CD4-positive, CD25-positive, alpha-beta regulatory T cell (primary cell): ENCODE data around the gene NECAB2. TPM values are rescaled to one million over a fixed set of nuclear protein-coding genes. Genes with fewer than 3 reads are reported as not detected.

ENCODE experiments used
- ATAC-seq, 2 donors: fragments of 150-1000 bp; cut with Tn5 transposase; one replicate each; pipeline ENCODE4 v1.10.0; 2021; ENCODE audit warnings: low read depth in 2 of 2, moderate number of reproducible peaks in 2 of 2, moderate library complexity in 1 of 2
- DNase-seq, 3 donors: peaks; one replicate each; pipeline versions ENCODE4 v3.0.0 to v3.0.0-alpha.2; 2012 to 2022; ENCODE audit warnings: mixed read lengths in 1 of 3
- H3K27ac ChIP-seq: one replicate; pipeline ENCODE4 v1.7.0; 2013; ENCODE audit warnings: mild to moderate bottlenecking, low read length; ENCODE audit not compliant: insufficient read depth, poor library complexity, severe bottlenecking
- H3K27me3 ChIP-seq: one replicate; pipeline ENCODE4 v1.7.0; 2013; ENCODE audit warnings: low read length; ENCODE audit not compliant: control insufficient read depth, insufficient read depth
- H3K36me3 ChIP-seq: one replicate; pipeline ENCODE4 v1.7.0; 2013; ENCODE audit warnings: mild to moderate bottlenecking, low read length, moderate library complexity; ENCODE audit not compliant: control insufficient read depth, insufficient read depth
- H3K4me1 ChIP-seq: 2 replicates; pipeline ENCODE4 v1.7.0; 2013; ENCODE audit warnings: mild to moderate bottlenecking, low read length; ENCODE audit not compliant: insufficient read depth, control insufficient read depth, poor library complexity, severe bottlenecking
- H3K4me3 ChIP-seq: one replicate; pipeline ENCODE4 v1.7.0; 2013; ENCODE audit warnings: low read depth, mild to moderate bottlenecking, low read length, moderate library complexity
- H3K9me3 ChIP-seq, 2 experiments: 1 replicate in 1 of 2; 2 replicates in 1 of 2; pipeline ENCODE4 v1.7.0; 2013; ENCODE audit warnings: low read length in 2 of 2, mild to moderate bottlenecking in 1 of 2, moderate library complexity in 1 of 2; ENCODE audit not compliant: control insufficient read depth in 2 of 2
- H3K27ac Mint-ChIP-seq, 3 donors: one replicate each; pipeline ENCODE4 v1.8.0; 2020 to 2022; ENCODE audit warnings: mild to moderate bottlenecking in 3 of 3, mixed read lengths in 3 of 3, moderate library complexity in 2 of 3
- H3K27me3 Mint-ChIP-seq: one replicate; pipeline ENCODE4 v1.8.0; 2022; ENCODE audit warnings: mild to moderate bottlenecking, mixed read lengths
- H3K36me3 Mint-ChIP-seq: one replicate; pipeline ENCODE4 v1.8.0; 2020; ENCODE audit warnings: mixed read lengths
- H3K4me1 Mint-ChIP-seq, 4 donors: one replicate each; pipeline ENCODE4 v1.8.0; 2020 to 2022; ENCODE audit warnings: mixed read lengths in 4 of 4, mild to moderate bottlenecking in 1 of 4
- H3K4me3 Mint-ChIP-seq, 4 donors: one replicate each; pipeline ENCODE4 v1.8.0; 2020 to 2022; ENCODE audit warnings: mild to moderate bottlenecking in 4 of 4, mixed read lengths in 4 of 4, moderate library complexity in 3 of 4
- H3K9me3 Mint-ChIP-seq, 7 donors: one replicate each; pipeline ENCODE4 v1.8.0; 2020 to 2022; ENCODE audit warnings: mixed read lengths in 7 of 7, mild to moderate bottlenecking in 3 of 7, moderate library complexity in 2 of 7
- polyA plus RNA-seq, 4 donors: library from polyadenylated mRNA; unstranded; fragments of 300-500 nt; fragmentation: Illumina TruSeq; gene quantifications; one replicate each; pipeline ENCODE4 v1.2.3, GENCODE V29; 2021
- total RNA-seq: library from RNA; stranded (reverse); gene quantifications from one replicate; pipeline ENCODE4 v1.2.3, GENCODE V29; 2022

Gene NECAB2
- total and polyA plus RNA-seq, 5 donors from 2014 or later, result not detected

GRCh38 chr16:83926726-83927397, 41.2 kb upstream of the NECAB2 start:
- no peak overlapping the region for H3K4me3 ChIP-seq
- DNase-seq (peak; percentile 24 to 34 (median 34)), ATAC-seq (peak; percentile 44 to 62)
- no peak overlapping the region for H3K27ac Mint-ChIP-seq
- no peaks in the 10 kb centered on the region for H3K36me3 Mint-ChIP-seq
- H3K27me3 Mint-ChIP-seq, result no peaks in the 10 kb centered on the region
- no peaks in the 10 kb centered on the region for H3K9me3 Mint-ChIP-seq
- H3K27me3 ChIP-seq, result no peaks in the 10 kb centered on the region
- no peaks in the 10 kb centered on the region for H3K4me1 ChIP-seq
- no peak overlapping the region for H3K4me3 Mint-ChIP-seq
- peaks cover 0 to 2% (median 0%) of the 10 kb centered on the region in 4 donors for H3K4me1 Mint-ChIP-seq
- H3K9me3 ChIP-seq, result no peaks in the 10 kb centered on the region
- H3K36me3 ChIP-seq, result no peaks in the 10 kb centered on the region
- H3K27ac ChIP-seq, result no peak overlapping the region

- no peak overlapping the region for H3K4me3 ChIP-seq
- DNase-seq, result no peak
Observed at GRCh38 chr16:83928341-83929055, 39.5 kb upstream of the NECAB2 start.

GRCh38 chr16:83929811-83930555, 38.1 kb upstream of the NECAB2 start:
- DNase-seq (no peak), ATAC-seq (no peak)
- no peak overlapping the region for H3K4me3 Mint-ChIP-seq
- Histone ChIP-seq H3K4me1 (no peaks in the 10 kb centered on the region), H3K27ac (no peak overlapping the region), H3K27me3 (no peaks in the 10 kb centered on the region), H3K36me3 (no peaks in the 10 kb centered on the region), H3K4me3 (no peak overlapping the region), H3K9me3 (no peaks in the 10 kb centered on the region)
- no peaks in the 10 kb centered on the region for H3K27me3 Mint-ChIP-seq
- H3K9me3 Mint-ChIP-seq, result no peaks in the 10 kb centered on the region
- H3K27ac Mint-ChIP-seq, result no peak overlapping the region
- no peaks in the 10 kb centered on the region for H3K36me3 Mint-ChIP-seq
- peaks cover 0 to 3% (median 1%) of the 10 kb centered on the region in 4 donors for H3K4me1 Mint-ChIP-seq

More at GRCh38 chr16:83928341-83929055, 39.5 kb upstream of the NECAB2 start:
- Histone ChIP-seq H3K27ac (no peak overlapping the region), H3K9me3 (no peaks in the 10 kb centered on the region), H3K27me3 (no peaks in the 10 kb centered on the region), H3K4me1 (no peaks in the 10 kb centered on the region), H3K36me3 (no peaks in the 10 kb centered on the region)
- Mint-ChIP-seq H3K27me3 (no peaks in the 10 kb centered on the region), H3K9me3 (no peaks in the 10 kb centered on the region), H3K4me3 (no peak overlapping the region), H3K36me3 (no peaks in the 10 kb centered on the region), H3K27ac (no peak overlapping the region), H3K4me1 (peaks cover 0 to 2% (median 0%) of the 10 kb centered on the region in 4 donors)
- no peak for ATAC-seq

DNA sequence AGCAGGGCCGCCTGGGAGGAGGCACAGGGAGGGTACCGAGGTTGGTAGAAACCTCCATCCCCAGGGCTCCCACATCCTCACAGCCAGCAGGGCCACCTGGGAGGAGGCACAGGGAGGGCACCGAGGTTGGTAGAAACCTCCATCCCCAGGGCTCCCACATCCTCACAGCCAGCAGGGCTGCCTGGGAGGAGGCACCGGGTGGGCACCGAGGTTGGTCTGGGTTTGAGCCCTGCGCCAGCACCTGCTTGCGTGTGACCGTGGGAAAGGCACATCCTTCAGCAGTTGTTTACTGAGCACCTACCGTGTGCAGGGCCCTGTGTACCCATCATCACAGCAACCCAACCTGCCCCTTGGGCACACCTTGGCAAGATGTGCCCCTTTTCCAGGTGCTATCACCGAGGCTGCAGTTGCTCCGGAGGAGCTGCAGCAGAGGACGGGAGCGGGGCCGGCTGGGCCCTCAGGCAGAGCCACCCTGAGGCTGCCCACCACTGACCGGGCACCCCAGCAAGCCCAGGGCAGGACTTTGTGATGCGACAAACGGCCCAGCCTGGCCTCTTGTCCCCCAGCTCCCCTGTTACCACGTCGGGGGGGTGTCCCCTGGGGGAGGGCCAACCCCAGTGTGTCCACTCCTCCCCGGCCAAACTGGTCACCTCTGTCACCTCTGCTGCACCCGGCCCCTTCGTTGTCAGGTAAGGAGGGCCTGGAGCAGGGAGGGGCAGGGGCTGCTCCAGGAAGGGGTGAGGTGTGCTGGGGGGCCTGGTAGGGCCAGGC, 37.1 kb upstream of the NECAB2 start:
- Mint-ChIP-seq H3K27ac (no peak overlapping the region), H3K4me3 (no peak overlapping the region), H3K36me3 (no peaks in the 10 kb centered on the region), H3K4me1 (peaks cover 0 to 5% (median 0%) of the 10 kb centered on the region in 4 donors), H3K9me3 (peaks cover 0 to 3% (median 0%) of the 10 kb centered on the region in 7 donors), H3K27me3 (no peaks in the 10 kb centered on the region)
- ATAC-seq (no peak), DNase-seq (no peak)
- Histone ChIP-seq H3K4me1 (no peaks in the 10 kb centered on the region), H3K4me3 (no peak overlapping the region), H3K36me3 (no peaks in the 10 kb centered on the region), H3K27ac (no peak overlapping the region), H3K27me3 (no peaks in the 10 kb centered on the region), H3K9me3 (no peaks in the 10 kb centered on the region)

DNA sequence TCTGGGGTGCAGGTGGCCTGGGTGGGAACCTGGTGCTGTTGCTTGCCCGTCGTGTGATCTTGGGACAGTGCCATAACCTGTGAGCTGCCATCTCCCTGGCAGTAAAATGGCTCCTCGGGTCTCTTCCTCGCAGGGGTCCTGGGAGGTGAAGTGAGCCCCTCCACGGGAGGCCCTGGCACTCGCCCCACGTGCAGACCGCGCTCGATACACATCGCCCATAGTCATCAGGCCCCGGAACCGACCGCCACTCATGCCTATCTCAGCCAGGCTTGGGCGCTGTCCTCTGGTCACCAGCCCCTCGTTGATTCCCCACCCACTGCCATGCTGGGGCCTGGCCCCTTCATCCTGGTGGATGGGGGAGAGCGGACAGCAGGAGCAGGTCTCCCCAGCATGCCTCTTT, 36.5 kb upstream of the NECAB2 start:
- H3K4me1 Mint-ChIP-seq, result peaks cover 0 to 5% (median 0%) of the 10 kb centered on the region in 4 donors
- H3K36me3 Mint-ChIP-seq, result no peaks in the 10 kb centered on the region
- no peaks in the 10 kb centered on the region for H3K9me3 ChIP-seq
- no peak overlapping the region for H3K27ac Mint-ChIP-seq
- no peaks in the 10 kb centered on the region for H3K36me3 ChIP-seq
- peaks cover 0 to 3% (median 0%) of the 10 kb centered on the region in 7 donors for H3K9me3 Mint-ChIP-seq
- H3K27ac ChIP-seq, result no peak overlapping the region
- H3K27me3 ChIP-seq, result no peaks in the 10 kb centered on the region
- no peak for ATAC-seq
- no peak overlapping the region for H3K4me3 Mint-ChIP-seq
- no peaks in the 10 kb centered on the region for H3K4me1 ChIP-seq
- no peak overlapping the region for H3K4me3 ChIP-seq
- no peaks in the 10 kb centered on the region for H3K27me3 Mint-ChIP-seq
- no peak for DNase-seq

- Histone ChIP-seq H3K27me3 (no peaks in the 10 kb centered on the region), H3K4me1 (no peaks in the 10 kb centered on the region), H3K36me3 (no peaks in the 10 kb centered on the region), H3K27ac (no peak overlapping the region), H3K4me3 (no peak overlapping the region), H3K9me3 (no peaks in the 10 kb centered on the region)
- Mint-ChIP-seq H3K27ac (no peak overlapping the region), H3K4me1 (peaks cover 0 to 5% (median 0%) of the 10 kb centered on the region in 4 donors), H3K9me3 (peaks cover 0 to 3% (median 0%) of the 10 kb centered on the region in 7 donors), H3K36me3 (no peaks in the 10 kb centered on the region), H3K27me3 (no peaks in the 10 kb centered on the region), H3K4me3 (no peak overlapping the region)
- ATAC-seq (no peak), DNase-seq (no peak)
Observed at GRCh38 chr16:83932304-83932703, 35.7 kb upstream of the NECAB2 start.

DNA sequence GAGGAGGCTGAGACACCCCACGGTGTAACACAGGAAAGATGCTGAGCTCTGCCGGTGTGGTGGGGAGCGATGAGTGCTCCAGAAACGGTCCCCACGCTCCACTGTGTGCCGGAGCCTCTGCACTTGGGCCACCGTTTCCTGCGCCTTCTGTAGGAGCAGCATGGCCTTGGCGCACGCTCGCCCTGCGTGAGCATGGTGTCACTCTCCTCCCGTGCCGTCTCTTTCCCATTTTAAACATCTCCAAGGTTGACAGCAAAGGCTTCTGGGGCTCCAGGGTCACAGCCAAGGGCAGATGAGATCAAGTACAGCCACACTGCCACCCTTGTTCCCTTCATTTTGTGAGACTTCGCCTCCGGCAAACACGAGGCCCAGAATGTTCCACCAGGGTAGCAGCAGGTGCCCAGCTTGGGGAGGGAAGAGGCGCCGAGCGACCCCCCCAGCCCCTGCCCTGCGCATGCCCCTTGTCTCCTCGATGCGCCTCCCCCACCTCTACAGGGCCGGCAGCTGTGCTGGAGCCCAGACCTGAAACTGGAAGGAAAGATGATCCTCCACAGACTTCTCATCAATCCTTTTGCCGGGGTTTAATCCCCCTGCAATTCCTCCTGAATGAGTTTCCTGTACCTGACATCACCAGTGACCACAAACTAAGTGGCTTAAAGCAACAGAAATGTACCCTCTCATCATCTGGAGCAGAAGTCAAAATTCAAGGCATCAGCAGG, 34.9 kb upstream of the NECAB2 start:
- H3K27me3 Mint-ChIP-seq, result no peaks in the 10 kb centered on the region
- Histone ChIP-seq H3K4me3 (no peak overlapping the region), H3K4me1 (no peaks in the 10 kb centered on the region), H3K36me3 (no peaks in the 10 kb centered on the region), H3K9me3 (no peaks in the 10 kb centered on the region), H3K27me3 (no peaks in the 10 kb centered on the region), H3K27ac (no peak overlapping the region)
- H3K4me1 Mint-ChIP-seq, result peaks cover 0 to 5% (median 0%) of the 10 kb centered on the region in 4 donors
- DNase-seq (no peak), ATAC-seq (no peak)
- H3K9me3 Mint-ChIP-seq, result peaks cover 0 to 3% (median 0%) of the 10 kb centered on the region in 7 donors
- no peak overlapping the region for H3K4me3 Mint-ChIP-seq
- H3K27ac Mint-ChIP-seq, result no peak overlapping the region
- H3K36me3 Mint-ChIP-seq, result no peaks in the 10 kb centered on the region
